ENCODE results near the gene ALG14. TPM values are rescaled to one million over a fixed set of nuclear protein-coding genes. Genes with fewer than 3 reads are reported as not detected.

The ALG14 gene
- 2.2 and 5.4 TPM in 2 replicates for total RNA-seq (2014; rRNA removed; shearing (Covaris generic); ENCODE audit: low replicate concordance)

- Histone ChIP-seq H3K4me3 (ENCODE audit: low read length) (peak within 1 kb of the TSS; percentile 77), H3K9ac (ENCODE audit: low read length) (peak within 1 kb of the TSS; percentile 78), H3K9me2 (replicated peaks; ENCODE audit: insufficient read depth, low read length) (no peaks in the 10 kb centered on the region), H3K4me1 (ENCODE audit: low read length) (peaks cover 16% of the 10 kb centered on the region), H3K79me2 (ENCODE audit: low read length) (peaks cover 13% of the 10 kb centered on the region), H3K27me3 (ENCODE audit: low read length) (no peaks in the 10 kb centered on the region), H3K9me3 (ENCODE audit: low read length) (no peaks in the 10 kb centered on the region), H3K27ac (ENCODE audit: low read length) (peak within 1 kb of the TSS; percentile 42; the same call in 1 of the 2 replicates), H3K36me3 (ENCODE audit: insufficient read depth, low read length) (no peaks in the 10 kb centered on the region), H4K20me1 (ENCODE audit: insufficient read depth, low read depth, low read length) (no peaks in the 10 kb centered on the region), H2AFZ (ENCODE audit: low read length) (peak within 1 kb of the TSS; percentile 83), H3K4me2 (ENCODE audit: low read depth, low read length, poor library complexity, severe bottlenecking) (peak within 1 kb of the TSS; percentile 87)
- peak; percentile 97 for DNase-seq
Observed at GRCh38 chr1:95072532-95073419, at the start of gene ALG14. Gene ALG14, minus strand, starts transcription at chr1:95072951. Its CDS starts 53 bp downstream, at chr1:95072898.

- Histone ChIP-seq H4K20me1 (ENCODE audit: insufficient read depth, low read depth, low read length) (no peaks in the 10 kb centered on the region), H3K9me3 (ENCODE audit: low read length) (no peaks in the 10 kb centered on the region), H3K27me3 (ENCODE audit: low read length) (no peaks in the 10 kb centered on the region), H3K36me3 (ENCODE audit: insufficient read depth, low read length) (no peaks in the 10 kb centered on the region), H3K27ac (ENCODE audit: low read length) (no peak overlapping the region), H3K79me2 (ENCODE audit: low read length) (no peaks in the 10 kb centered on the region), H2AFZ (ENCODE audit: low read length) (no peak overlapping the region), H3K9ac (ENCODE audit: low read length) (no peak overlapping the region), H3K9me2 (replicated peaks; ENCODE audit: insufficient read depth, low read length) (no peaks in the 10 kb centered on the region), H3K4me1 (ENCODE audit: low read length) (no peaks in the 10 kb centered on the region), H3K4me2 (ENCODE audit: low read depth, low read length, poor library complexity, severe bottlenecking) (no peak overlapping the region), H3K4me3 (ENCODE audit: low read length) (no peak overlapping the region)
- no peak for DNase-seq
Observed at GRCh38 chr1:95122151-95122697, 49.5 kb upstream of the ALG14 start.

GRCh38 chr1:95119273-95119672 is 46.5 kb upstream of the ALG14 start:
- Histone ChIP-seq H2AFZ (ENCODE audit: low read length) (no peak overlapping the region), H3K4me3 (ENCODE audit: low read length) (no peak overlapping the region), H3K27ac (ENCODE audit: low read length) (no peak overlapping the region), H3K27me3 (ENCODE audit: low read length) (no peaks in the 10 kb centered on the region), H3K79me2 (ENCODE audit: low read length) (no peaks in the 10 kb centered on the region), H4K20me1 (ENCODE audit: insufficient read depth, low read depth, low read length) (no peaks in the 10 kb centered on the region), H3K36me3 (ENCODE audit: insufficient read depth, low read length) (no peaks in the 10 kb centered on the region), H3K4me2 (ENCODE audit: low read depth, low read length, poor library complexity, severe bottlenecking) (no peak overlapping the region), H3K9me3 (ENCODE audit: low read length) (no peaks in the 10 kb centered on the region), H3K9me2 (replicated peaks; ENCODE audit: insufficient read depth, low read length) (no peaks in the 10 kb centered on the region), H3K9ac (ENCODE audit: low read length) (no peak overlapping the region), H3K4me1 (ENCODE audit: low read length) (no peaks in the 10 kb centered on the region; the same call in 1 of the 2 replicates)
- no peak for DNase-seq

GRCh38 chr1:95118710-95119109 is 46.0 kb upstream of the ALG14 start:
- H3K27ac ChIP-seq (ENCODE audit: low read length) = no peak overlapping the region
- H3K4me1 ChIP-seq (ENCODE audit: low read length) = no peaks in the 10 kb centered on the region; the same call in 1 of the 2 replicates
- no peaks in the 10 kb centered on the region for H3K36me3 ChIP-seq (ENCODE audit: insufficient read depth, low read length)
- H2AFZ ChIP-seq (ENCODE audit: low read length) = no peak overlapping the region
- no peaks in the 10 kb centered on the region for H3K9me3 ChIP-seq (ENCODE audit: low read length)
- no peaks in the 10 kb centered on the region for H3K79me2 ChIP-seq (ENCODE audit: low read length)
- no peak overlapping the region for H3K9ac ChIP-seq (ENCODE audit: low read length)
- H4K20me1 ChIP-seq (ENCODE audit: insufficient read depth, low read depth, low read length) = no peaks in the 10 kb centered on the region
- no peak for DNase-seq
- H3K9me2 ChIP-seq (replicated peaks; ENCODE audit: insufficient read depth, low read length) = no peaks in the 10 kb centered on the region
- no peak overlapping the region for H3K4me3 ChIP-seq (ENCODE audit: low read length)
- H3K4me2 ChIP-seq (ENCODE audit: low read depth, low read length, poor library complexity, severe bottlenecking) = no peak overlapping the region
- no peaks in the 10 kb centered on the region for H3K27me3 ChIP-seq (ENCODE audit: low read length)

GRCh38 chr1:95118067-95118499 is 45.3 kb upstream of the ALG14 start:
- H2AFZ ChIP-seq (ENCODE audit: low read length) = no peak overlapping the region

GRCh38 chr1:95117207-95118066 is 44.7 kb upstream of the ALG14 start, which contains the start of gene TLCD4:
Gene TLCD4, plus strand, starts transcription at chr1:95117355. Its CDS starts 26,547 bp downstream, at chr1:95143902.
- no peak within 1 kb of the TSS for H3K9ac ChIP-seq (ENCODE audit: low read length)
- H3K4me2 ChIP-seq (ENCODE audit: low read depth, low read length, poor library complexity, severe bottlenecking) = peak within 1 kb of the TSS; percentile 42
- no peaks in the 10 kb centered on the region for H3K9me2 ChIP-seq (replicated peaks; ENCODE audit: insufficient read depth, low read length)
- H3K36me3 ChIP-seq (ENCODE audit: insufficient read depth, low read length) = no peaks in the 10 kb centered on the region
- no peaks in the 10 kb centered on the region for H4K20me1 ChIP-seq (ENCODE audit: insufficient read depth, low read depth, low read length)
- H3K4me3 ChIP-seq (ENCODE audit: low read length) = no peak within 1 kb of the TSS; the same call in 1 of the 2 replicates
- no peaks in the 10 kb centered on the region; the same call in 1 of the 2 replicates for H3K4me1 ChIP-seq (ENCODE audit: low read length)
- H3K9me3 ChIP-seq (ENCODE audit: low read length) = no peaks in the 10 kb centered on the region
- H2AFZ ChIP-seq (ENCODE audit: low read length) = no peak within 1 kb of the TSS
- no peak within 1 kb of the TSS for H3K27ac ChIP-seq (ENCODE audit: low read length)
- H3K27me3 ChIP-seq (ENCODE audit: low read length) = no peaks in the 10 kb centered on the region
- H3K79me2 ChIP-seq (ENCODE audit: low read length) = no peaks in the 10 kb centered on the region
- no peak for DNase-seq

More at GRCh38 chr1:95118067-95118499, 45.3 kb upstream of the ALG14 start:
- H3K27ac ChIP-seq (ENCODE audit: low read length) = no peak overlapping the region
- no peaks in the 10 kb centered on the region for H3K36me3 ChIP-seq (ENCODE audit: insufficient read depth, low read length)
- H3K9ac ChIP-seq (ENCODE audit: low read length) = no peak overlapping the region
- H3K4me1 ChIP-seq (ENCODE audit: low read length) = no peaks in the 10 kb centered on the region; the same call in 1 of the 2 replicates
- no peaks in the 10 kb centered on the region for H4K20me1 ChIP-seq (ENCODE audit: insufficient read depth, low read depth, low read length)
- H3K4me2 ChIP-seq (ENCODE audit: low read depth, low read length, poor library complexity, severe bottlenecking) = no peak overlapping the region
- no peaks in the 10 kb centered on the region for H3K79me2 ChIP-seq (ENCODE audit: low read length)
- no peaks in the 10 kb centered on the region for H3K9me3 ChIP-seq (ENCODE audit: low read length)
- no peaks in the 10 kb centered on the region for H3K9me2 ChIP-seq (replicated peaks; ENCODE audit: insufficient read depth, low read length)
- H3K27me3 ChIP-seq (ENCODE audit: low read length) = no peaks in the 10 kb centered on the region
- H3K4me3 ChIP-seq (ENCODE audit: low read length) = no peak overlapping the region
- DNase-seq = no peak

- no peaks in the 10 kb centered on the region for H3K36me3 ChIP-seq (ENCODE audit: insufficient read depth, low read length)
- no peaks in the 10 kb centered on the region for H3K9me2 ChIP-seq (replicated peaks; ENCODE audit: insufficient read depth, low read length)
- no peaks in the 10 kb centered on the region for H4K20me1 ChIP-seq (ENCODE audit: insufficient read depth, low read depth, low read length)
- no peak overlapping the region for H3K27ac ChIP-seq (ENCODE audit: low read length)
- H3K4me2 ChIP-seq (ENCODE audit: low read depth, low read length, poor library complexity, severe bottlenecking) = peak overlapping the region; percentile 42
- no peaks in the 10 kb centered on the region for H3K79me2 ChIP-seq (ENCODE audit: low read length)
- no peaks in the 10 kb centered on the region for H3K9me3 ChIP-seq (ENCODE audit: low read length)
- DNase-seq = peak; percentile 44
- H3K4me3 ChIP-seq (ENCODE audit: low read length) = no peak overlapping the region
- no peaks in the 10 kb centered on the region; the same call in 1 of the 2 replicates for H3K4me1 ChIP-seq (ENCODE audit: low read length)
- no peaks in the 10 kb centered on the region for H3K27me3 ChIP-seq (ENCODE audit: low read length)
- H2AFZ ChIP-seq (ENCODE audit: low read length) = no peak overlapping the region
- H3K9ac ChIP-seq (ENCODE audit: low read length) = no peak overlapping the region
Observed at GRCh38 chr1:95116580-95117206, 43.9 kb upstream of the ALG14 start.
